Measurements from ENCODE around the gene SNRPA. TPM values are rescaled to one million over a fixed set of nuclear protein-coding genes. Genes with fewer than 3 reads are reported as not detected.
A peak's percentile ranks its signal among the peaks of the same experiment; 100 is the strongest.

The SNRPA gene
- total RNA-seq, 1 experiment from 2014 or later: 225 TPM

DNA sequence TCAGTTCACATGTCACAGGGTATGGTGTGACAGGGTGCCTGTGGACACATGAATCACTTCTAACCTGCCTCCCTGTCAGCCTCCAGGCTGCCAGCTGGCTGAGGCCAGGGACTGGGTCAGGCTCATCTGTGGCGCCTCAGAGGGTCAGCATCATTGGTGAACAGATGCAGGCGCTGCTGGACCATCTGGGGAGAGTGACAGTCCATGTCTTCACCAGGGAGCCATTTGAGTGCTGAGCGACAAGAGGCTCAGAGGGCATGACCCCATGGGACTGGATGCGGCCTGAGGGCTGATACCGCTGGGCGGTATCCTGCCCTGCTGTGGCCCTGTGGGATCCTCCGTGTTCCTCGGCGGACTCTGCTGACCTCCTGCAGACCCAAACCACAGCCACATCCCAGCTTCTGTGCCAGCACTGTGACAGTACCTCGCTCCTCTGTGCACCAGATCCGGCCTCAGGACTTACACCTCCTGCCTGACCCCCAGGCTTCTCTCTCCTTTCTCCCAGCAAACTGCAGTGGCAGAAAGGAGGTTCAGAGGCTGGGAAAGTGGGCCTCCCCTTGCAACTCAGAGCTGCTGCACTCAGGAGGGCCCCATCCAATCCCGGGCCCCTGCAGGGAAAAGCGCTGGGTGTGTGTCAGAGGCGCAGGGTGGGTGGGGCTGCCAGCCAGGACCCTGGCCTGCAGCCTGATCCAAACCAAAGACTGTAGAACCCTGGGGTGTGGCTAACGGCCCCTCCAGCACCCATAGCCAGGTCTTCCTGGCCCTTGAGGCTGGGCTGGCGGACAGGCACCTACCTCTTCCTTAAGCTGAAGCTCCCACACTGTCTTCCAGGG is 10.9 kb upstream of the SNRPA start:
- H3K27ac ChIP-seq (ENCODE audit: insufficient read length, low read depth, low read length): no peak overlapping the region
- H3K18ac ChIP-seq (ENCODE audit: insufficient read length, low read depth, low read length): no peak overlapping the region
- H3K56ac ChIP-seq (ENCODE audit: insufficient read length, low read depth, low read length): no peak overlapping the region
- Mint-ChIP-seq H3K4me1 (peaks cover 7 to 8% of the 10 kb centered on the region in 2 experiments), H3K36me3 (ENCODE audit: insufficient read depth in 1 of 3, low read depth in 3 of 3) (peaks cover 6 to 42% (median 36%) of the 10 kb centered on the region in 3 experiments; a peak in 6 of 7 replicates), H3K9me3 (no peaks in the 10 kb centered on the region), H3K4me3 (no peak overlapping the region; a peak in 1 of 5 replicates), H3K27me3 (ENCODE audit: low read depth) (no peaks in the 10 kb centered on the region), H3K27ac (peak overlapping the region in 2 of 3 experiments; percentile 51 to 92; a peak in 3 of 7 replicates)
- H3K9me3 ChIP-seq (ENCODE audit: control insufficient read depth, low read depth, low read length): no peaks in the 10 kb centered on the region
- no CpG with 5 or more reads among the region's 16 CpGs for whole genome bisulfite sequencing (ENCODE audit: extremely low coverage, insufficient read length, low lambda C conversion rate)
- no peak overlapping the region for H4K91ac ChIP-seq (ENCODE audit: insufficient read length, low read depth, low read length)
- TF ChIP-seq, protein P1, sequence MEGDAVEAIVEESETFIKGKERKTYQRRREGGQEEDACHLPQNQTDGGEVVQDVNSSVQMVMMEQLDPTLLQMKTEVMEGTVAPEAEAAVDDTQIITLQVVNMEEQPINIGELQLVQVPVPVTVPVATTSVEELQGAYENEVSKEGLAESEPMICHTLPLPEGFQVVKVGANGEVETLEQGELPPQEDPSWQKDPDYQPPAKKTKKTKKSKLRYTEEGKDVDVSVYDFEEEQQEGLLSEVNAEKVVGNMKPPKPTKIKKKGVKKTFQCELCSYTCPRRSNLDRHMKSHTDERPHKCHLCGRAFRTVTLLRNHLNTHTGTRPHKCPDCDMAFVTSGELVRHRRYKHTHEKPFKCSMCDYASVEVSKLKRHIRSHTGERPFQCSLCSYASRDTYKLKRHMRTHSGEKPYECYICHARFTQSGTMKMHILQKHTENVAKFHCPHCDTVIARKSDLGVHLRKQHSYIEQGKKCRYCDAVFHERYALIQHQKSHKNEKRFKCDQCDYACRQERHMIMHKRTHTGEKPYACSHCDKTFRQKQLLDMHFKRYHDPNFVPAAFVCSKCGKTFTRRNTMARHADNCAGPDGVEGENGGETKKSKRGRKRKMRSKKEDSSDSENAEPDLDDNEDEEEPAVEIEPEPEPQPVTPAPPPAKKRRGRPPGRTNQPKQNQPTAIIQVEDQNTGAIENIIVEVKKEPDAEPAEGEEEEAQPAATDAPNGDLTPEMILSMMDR (conservative IDR thresholded peaks at IDR 0.05): no peak
- H4K20me1 ChIP-seq (ENCODE audit: control insufficient read depth, insufficient read depth, insufficient read length): no peaks in the 10 kb centered on the region
- no peaks in the 10 kb centered on the region for H3K79me1 ChIP-seq (ENCODE audit: insufficient read depth, low read depth, low read length, poor library complexity, severe bottlenecking)
- H3K4me2 ChIP-seq (ENCODE audit: insufficient read depth, insufficient read length, low read length): no peak overlapping the region
- no peak overlapping the region for H4K8ac ChIP-seq (replicated peaks; ENCODE audit: insufficient read length, low read depth, low read length)
- no peak for DNase-seq
- no peak overlapping the region for H4K5ac ChIP-seq (ENCODE audit: insufficient read length, low read depth, low read length)
- no peak overlapping the region for H3K23ac ChIP-seq (ENCODE audit: insufficient read length, low read depth, low read length)
- no peak overlapping the region for H3K9ac ChIP-seq (ENCODE audit: extremely low read depth, insufficient read length, low read length)
- H3K27me3 ChIP-seq (ENCODE audit: insufficient read depth, low read length): no peaks in the 10 kb centered on the region
- H3K4ac ChIP-seq (ENCODE audit: low read depth, low read length): no peak overlapping the region
- H3K79me2 ChIP-seq (ENCODE audit: insufficient read depth, low read length): no peaks in the 10 kb centered on the region
- H2AK5ac ChIP-seq (ENCODE audit: insufficient read length, low read length): no peak overlapping the region
- H2AFZ ChIP-seq (ENCODE audit: low read length): no peak overlapping the region
- H2BK5ac ChIP-seq (ENCODE audit: insufficient read length, low read length): no peak overlapping the region
- no peak overlapping the region for H2BK20ac ChIP-seq (ENCODE audit: low read depth, low read length, poor library complexity, severe bottlenecking)
- no peak overlapping the region for H2BK120ac ChIP-seq (ENCODE audit: low read depth, low read length, poor library complexity, severe bottlenecking)
- no peak overlapping the region for H3T11ph ChIP-seq (ENCODE audit: low read length)
- H3K4me1 ChIP-seq (ENCODE audit: insufficient read depth, low read length): 0 out of 2 replicates have a peak, but pooled peaks cover 2% of the 10 kb centered on the region
- no peaks in the 10 kb centered on the region for H3K23me2 ChIP-seq (ENCODE audit: insufficient read length, low read depth, low read length, poor library complexity, severe bottlenecking)
- no peak overlapping the region for H2BK15ac ChIP-seq (ENCODE audit: low read depth, low read length)
- no peak overlapping the region for H2BK12ac ChIP-seq (ENCODE audit: insufficient read length, low read depth, low read length)
- no peak overlapping the region for H3K14ac ChIP-seq (ENCODE audit: insufficient read depth, low read length)
